ENCODE results near the gene NLK.
"Not testable (repeated sequence)": the region's sequence is repeated elsewhere in the genome, so short reads cannot be mapped to it uniquely, and the experiment has no call there.

Gene NLK

GRCh38 chr17:28144019-28144418 lies 101.5 kb downstream of the NLK start:
- CTCF ChIA-PET = interaction anchor here (0.7 kb wide), 1 partner anchor 214 kb away, joined by 4 read pairs; a partner anchor contains a TSS
- no peak for TF ChIP-seq CTCF (conservative IDR thresholded peaks at IDR 0.05; ENCODE audit: low read depth)
- no peak for DNase-seq (ENCODE audit: low spot score)
- POLR2A ChIA-PET (ENCODE audit: low non-redundant PET) = no interaction called here
- H3K27ac ChIP-seq = no peak overlapping the region

- no peak for DNase-seq (ENCODE audit: low spot score)
- POLR2A ChIA-PET (ENCODE audit: low non-redundant PET) = no interaction called here
- TF ChIP-seq CTCF (conservative IDR thresholded peaks at IDR 0.05; ENCODE audit: low read depth) = no peak
- H3K27ac ChIP-seq = no peak overlapping the region
- CTCF ChIA-PET = no interaction called here
Observed at GRCh38 chr17:28145348-28145747, 102.9 kb downstream of the NLK start.

- ChIA-PET POLR2A (ENCODE audit: low non-redundant PET) (no interaction called here), CTCF (no interaction called here)
- TF ChIP-seq CTCF (conservative IDR thresholded peaks at IDR 0.05; ENCODE audit: low read depth) = no peak
- no peak overlapping the region for H3K27ac ChIP-seq
- no peak for DNase-seq (ENCODE audit: low spot score)
Observed at GRCh38 chr17:28147017-28147416, 104.5 kb downstream of the NLK start.

GRCh38 chr17:28151001-28151400 lies 108.5 kb downstream of the NLK start:
- ChIA-PET POLR2A (ENCODE audit: low non-redundant PET) (no interaction called here), CTCF (no interaction called here)
- no peak for TF ChIP-seq CTCF (conservative IDR thresholded peaks at IDR 0.05; ENCODE audit: low read depth)
- no peak for DNase-seq (ENCODE audit: low spot score)
- H3K27ac ChIP-seq = no peak overlapping the region

GRCh38 chr17:28154214-28154613 lies 111.7 kb downstream of the NLK start:
- no peak overlapping the region for H3K27ac ChIP-seq
- DNase-seq (ENCODE audit: low spot score) = no peak
- POLR2A ChIA-PET (ENCODE audit: low non-redundant PET) = no interaction called here
- CTCF ChIA-PET = no interaction called here
- TF ChIP-seq CTCF (conservative IDR thresholded peaks at IDR 0.05; ENCODE audit: low read depth) = no peak

- POLR2A ChIA-PET (ENCODE audit: low non-redundant PET); DNase-seq (ENCODE audit: low spot score); CTCF ChIA-PET; H3K27ac ChIP-seq: not testable (repeated sequence)
Observed at GRCh38 chr17:28155405-28155804, 112.9 kb downstream of the NLK start.

- H3K27ac ChIP-seq = no peak overlapping the region
- ChIA-PET POLR2A (ENCODE audit: low non-redundant PET) (no interaction called here), CTCF (interaction anchor here (0.6 kb wide), 1 partner anchor 134 kb away, joined by 3 read pairs; no protein-coding TSS in a partner anchor)
- no peak for DNase-seq (ENCODE audit: low spot score)
- TF ChIP-seq CTCF (conservative IDR thresholded peaks at IDR 0.05; ENCODE audit: low read depth) = no peak
Observed at GRCh38 chr17:28159004-28159403, 116.5 kb downstream of the NLK start.
